ENCODE results near the gene NEXMIF. TPM values are rescaled to one million over a fixed set of nuclear protein-coding genes. Genes with fewer than 3 reads are reported as not detected.
"Not testable (repeated sequence)": the region's sequence is repeated elsewhere in the genome, so short reads cannot be mapped to it uniquely, and the experiment has no call there.

The NEXMIF gene
- total RNA-seq, 1 donor from 2014 or later = 0.15 TPM

DNA sequence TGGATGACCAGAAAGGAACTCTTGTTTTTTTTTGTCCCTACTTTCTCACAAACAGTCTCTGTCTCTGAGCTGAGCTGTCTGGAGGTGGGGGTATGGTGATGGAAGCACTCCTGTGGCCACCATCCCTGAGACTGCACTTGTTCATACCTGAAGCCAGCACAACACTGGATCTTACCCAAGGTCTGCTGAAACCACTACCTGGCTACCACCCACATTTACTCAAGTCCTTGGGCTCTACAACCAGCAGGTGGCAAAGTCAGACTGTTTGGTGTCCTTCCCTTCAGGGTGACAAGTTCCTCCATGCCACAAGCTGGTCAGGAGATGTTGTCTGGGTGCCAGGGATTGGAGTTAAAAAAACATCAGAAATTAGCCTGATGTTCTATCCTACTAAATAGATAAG lies 89.7 kb downstream of the NEXMIF start:
- Mint-ChIP-seq H3K27ac (ENCODE audit: unreplicated experiment) (no peak overlapping the region), H3K4me1 (ENCODE audit: low read depth) (no peaks in the 10 kb centered on the region), H3K9me3 (ENCODE audit: low read depth) (peaks cover 17% of the 10 kb centered on the region), H3K4me3 (ENCODE audit: unreplicated experiment) (no peak overlapping the region), H3K27me3 (ENCODE audit: low read depth) (no peaks in the 10 kb centered on the region), H3K36me3 (ENCODE audit: low read depth) (no peaks in the 10 kb centered on the region)
- TF ChIP-seq, protein P1, sequence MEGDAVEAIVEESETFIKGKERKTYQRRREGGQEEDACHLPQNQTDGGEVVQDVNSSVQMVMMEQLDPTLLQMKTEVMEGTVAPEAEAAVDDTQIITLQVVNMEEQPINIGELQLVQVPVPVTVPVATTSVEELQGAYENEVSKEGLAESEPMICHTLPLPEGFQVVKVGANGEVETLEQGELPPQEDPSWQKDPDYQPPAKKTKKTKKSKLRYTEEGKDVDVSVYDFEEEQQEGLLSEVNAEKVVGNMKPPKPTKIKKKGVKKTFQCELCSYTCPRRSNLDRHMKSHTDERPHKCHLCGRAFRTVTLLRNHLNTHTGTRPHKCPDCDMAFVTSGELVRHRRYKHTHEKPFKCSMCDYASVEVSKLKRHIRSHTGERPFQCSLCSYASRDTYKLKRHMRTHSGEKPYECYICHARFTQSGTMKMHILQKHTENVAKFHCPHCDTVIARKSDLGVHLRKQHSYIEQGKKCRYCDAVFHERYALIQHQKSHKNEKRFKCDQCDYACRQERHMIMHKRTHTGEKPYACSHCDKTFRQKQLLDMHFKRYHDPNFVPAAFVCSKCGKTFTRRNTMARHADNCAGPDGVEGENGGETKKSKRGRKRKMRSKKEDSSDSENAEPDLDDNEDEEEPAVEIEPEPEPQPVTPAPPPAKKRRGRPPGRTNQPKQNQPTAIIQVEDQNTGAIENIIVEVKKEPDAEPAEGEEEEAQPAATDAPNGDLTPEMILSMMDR (IDR thresholded peaks at IDR 0.05) = no peak
- DNase-seq (ENCODE audit: low spot score) = no peak

DNA sequence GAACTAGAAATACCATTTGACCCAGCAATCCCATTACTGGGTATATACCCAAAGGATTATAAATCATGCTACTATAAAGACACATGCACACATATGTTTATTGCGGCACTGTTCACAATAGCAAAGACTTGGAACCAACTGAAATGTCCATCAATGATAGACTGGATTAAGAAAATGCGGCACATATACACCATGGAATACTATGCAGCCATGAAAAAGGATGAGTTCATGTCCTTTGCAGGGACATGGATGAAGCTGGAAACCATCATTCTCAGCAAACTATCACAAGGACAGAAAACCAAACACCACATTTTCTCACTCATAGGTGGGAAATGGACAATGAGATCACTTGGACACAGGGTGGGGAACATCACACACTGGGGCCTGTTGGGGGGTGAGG lies 105.5 kb downstream of the NEXMIF start:
- not testable (repeated sequence) for H3K4me1 Mint-ChIP-seq (ENCODE audit: low read depth); H3K36me3 Mint-ChIP-seq (ENCODE audit: low read depth); H3K4me3 Mint-ChIP-seq (ENCODE audit: unreplicated experiment); H3K27ac Mint-ChIP-seq (ENCODE audit: unreplicated experiment); H3K27me3 Mint-ChIP-seq (ENCODE audit: low read depth); DNase-seq (ENCODE audit: low spot score)
- peaks cover 28% of the 10 kb centered on the region for H3K9me3 Mint-ChIP-seq (ENCODE audit: low read depth)

DNA sequence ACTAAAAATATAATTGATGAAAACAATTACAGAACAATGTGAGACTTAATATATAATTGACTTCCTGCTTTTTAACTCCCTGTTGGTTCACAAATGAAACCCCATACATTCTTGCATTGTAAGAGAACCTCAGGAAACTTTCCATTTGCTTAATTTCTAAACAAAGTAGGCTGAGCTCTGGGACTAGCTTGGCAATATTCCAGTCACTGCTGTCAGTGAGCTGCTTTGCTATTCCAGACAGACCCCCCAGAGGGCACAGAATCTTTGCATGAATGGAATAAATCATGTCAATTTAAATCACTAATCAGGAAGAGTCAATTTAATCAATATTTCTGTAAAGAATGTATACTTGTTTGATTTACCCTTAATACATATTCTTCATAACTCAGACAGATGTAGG lies 110.6 kb downstream of the NEXMIF start:
- H3K4me1 Mint-ChIP-seq (ENCODE audit: low read depth) = no peaks in the 10 kb centered on the region
- TF ChIP-seq, protein P1 (IDR thresholded peaks at IDR 0.05) = no peak
- DNase-seq (ENCODE audit: low spot score) = no peak
- H3K36me3 Mint-ChIP-seq (ENCODE audit: low read depth) = no peaks in the 10 kb centered on the region
- H3K27me3 Mint-ChIP-seq (ENCODE audit: low read depth) = no peaks in the 10 kb centered on the region
- H3K9me3 Mint-ChIP-seq (ENCODE audit: low read depth) = peaks cover 12% of the 10 kb centered on the region
- H3K4me3 Mint-ChIP-seq (ENCODE audit: unreplicated experiment) = no peak overlapping the region
- no peak overlapping the region for H3K27ac Mint-ChIP-seq (ENCODE audit: unreplicated experiment)

DNA sequence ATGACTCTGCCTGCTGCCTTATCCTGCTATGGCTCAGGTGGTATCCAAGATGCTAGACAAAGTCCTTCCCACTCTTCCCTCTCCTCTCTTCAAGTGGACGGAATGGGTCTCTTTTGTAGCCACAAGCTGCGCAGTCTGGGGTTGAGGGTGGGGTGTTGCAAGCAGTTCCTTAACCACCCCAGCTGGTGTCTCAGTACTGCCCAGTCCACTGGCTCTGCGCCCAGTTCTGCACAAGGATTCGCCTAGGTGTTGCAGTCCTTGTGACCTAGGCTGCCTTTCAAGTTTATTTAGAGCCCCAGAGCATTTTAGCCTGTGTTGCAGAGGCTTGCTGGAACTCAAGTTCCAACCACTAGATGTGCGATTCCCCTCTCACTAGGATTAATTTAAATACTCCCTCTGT lies 120.7 kb downstream of the NEXMIF start:
- Mint-ChIP-seq H3K27ac (ENCODE audit: unreplicated experiment) (no peak overlapping the region), H3K36me3 (ENCODE audit: low read depth) (no peaks in the 10 kb centered on the region), H3K27me3 (ENCODE audit: low read depth) (no peaks in the 10 kb centered on the region), H3K4me3 (ENCODE audit: unreplicated experiment) (no peak overlapping the region), H3K9me3 (ENCODE audit: low read depth) (peaks cover 24% of the 10 kb centered on the region), H3K4me1 (ENCODE audit: low read depth) (no peaks in the 10 kb centered on the region)
- TF ChIP-seq, protein P1 (IDR thresholded peaks at IDR 0.05) = no peak
- no peak for DNase-seq (ENCODE audit: low spot score)

DNA sequence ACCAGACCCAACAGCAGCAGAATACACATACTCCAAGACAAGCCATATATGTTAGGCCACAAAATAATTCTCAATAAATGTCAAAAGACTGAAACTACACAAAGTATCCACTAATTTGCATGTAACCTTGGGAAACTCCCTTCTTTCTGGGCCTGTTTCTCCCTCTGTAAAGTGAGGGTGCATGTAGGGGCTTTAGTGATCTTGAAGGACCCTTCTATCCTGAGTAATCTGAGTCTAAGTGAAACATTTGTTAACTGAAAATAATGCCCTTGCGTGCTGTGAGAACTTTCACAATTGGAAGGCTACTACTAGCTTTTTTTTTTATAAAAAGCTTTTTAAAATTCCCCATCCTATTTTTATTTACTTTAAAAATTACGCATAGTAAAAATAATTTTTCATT lies 125.2 kb downstream of the NEXMIF start:
- H3K9me3 Mint-ChIP-seq (ENCODE audit: low read depth) = peaks cover 16% of the 10 kb centered on the region
- H3K4me1 Mint-ChIP-seq (ENCODE audit: low read depth) = no peaks in the 10 kb centered on the region
- no peak for DNase-seq (ENCODE audit: low spot score)
- no peak overlapping the region for H3K27ac Mint-ChIP-seq (ENCODE audit: unreplicated experiment)
- TF ChIP-seq, protein P1 (IDR thresholded peaks at IDR 0.05) = no peak
- H3K4me3 Mint-ChIP-seq (ENCODE audit: unreplicated experiment) = no peak overlapping the region
- no peaks in the 10 kb centered on the region for H3K36me3 Mint-ChIP-seq (ENCODE audit: low read depth)
- no peaks in the 10 kb centered on the region for H3K27me3 Mint-ChIP-seq (ENCODE audit: low read depth)

DNA sequence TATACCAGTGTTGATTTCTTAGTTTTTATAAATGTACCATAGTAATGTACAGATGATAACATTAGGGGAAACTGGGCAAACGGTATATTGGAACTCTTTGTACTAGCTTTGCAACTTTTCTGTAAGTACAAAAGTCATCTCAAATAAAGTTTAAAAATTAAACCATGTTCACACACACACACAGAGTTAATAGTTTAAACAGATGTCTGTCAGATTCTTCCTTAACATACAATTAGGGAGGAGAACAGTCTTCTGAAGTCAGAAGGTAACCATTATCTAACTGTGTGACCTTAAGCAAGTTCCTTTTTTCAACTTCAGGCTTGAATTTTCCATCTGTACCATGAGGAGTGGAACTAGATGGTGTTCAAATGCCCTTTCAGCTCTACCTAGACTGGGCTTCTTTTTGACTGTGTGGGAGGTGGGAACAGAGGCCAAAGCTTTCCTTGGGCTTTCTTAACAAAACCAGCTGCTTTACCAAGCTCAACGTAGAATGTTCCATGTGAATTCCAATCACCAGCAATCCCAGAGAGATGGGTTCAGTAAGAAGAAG lies 127.8 kb downstream of the NEXMIF start:
- no peak overlapping the region for H3K27ac Mint-ChIP-seq (ENCODE audit: unreplicated experiment)
- DNase-seq (ENCODE audit: low spot score) = no peak
- H3K36me3 Mint-ChIP-seq (ENCODE audit: low read depth) = no peaks in the 10 kb centered on the region
- no peaks in the 10 kb centered on the region for H3K4me1 Mint-ChIP-seq (ENCODE audit: low read depth)
- no peaks in the 10 kb centered on the region for H3K27me3 Mint-ChIP-seq (ENCODE audit: low read depth)
- H3K4me3 Mint-ChIP-seq (ENCODE audit: unreplicated experiment) = no peak overlapping the region
- peaks cover 17% of the 10 kb centered on the region for H3K9me3 Mint-ChIP-seq (ENCODE audit: low read depth)
- TF ChIP-seq, protein P1 (IDR thresholded peaks at IDR 0.05) = no peak
